HFFc6 (cell line): ENCODE results near the gene VPS50. TPM values are rescaled to one million over a fixed set of nuclear protein-coding genes. Genes with fewer than 3 reads are reported as not detected.
A peak's percentile ranks its signal among the peaks of the same experiment; 100 is the strongest.

Experiments
- DNase-seq: peaks from one replicate; pipeline ENCODE4 v3.0.0-alpha.2; 2018
- H3K27ac Mint-ChIP-seq: 2 replicates; pipeline ENCODE4 v1.8.0; 2020; ENCODE audit warnings: mild to moderate bottlenecking, mixed read lengths
- H3K27me3 Mint-ChIP-seq: 2 replicates; pipeline ENCODE4 v1.8.0; 2021; ENCODE audit warnings: mild to moderate bottlenecking, moderate library complexity, mixed read lengths; ENCODE audit not compliant: insufficient read depth
- H3K36me3 Mint-ChIP-seq: 2 replicates; pipeline ENCODE4 v1.8.0; 2021; ENCODE audit warnings: low read depth, mixed read lengths
- H3K4me1 Mint-ChIP-seq: 2 replicates; pipeline ENCODE4 v1.8.0; 2020; ENCODE audit warnings: low read depth, mixed read lengths
- H3K4me3 Mint-ChIP-seq: 2 replicates; pipeline ENCODE4 v1.8.0; 2020; ENCODE audit warnings: mild to moderate bottlenecking, moderate library complexity, mixed read lengths
- H3K9me3 Mint-ChIP-seq: 2 replicates; pipeline ENCODE4 v1.8.0; 2020; ENCODE audit warnings: mild to moderate bottlenecking, mixed read lengths
- CTCF ChIP-seq: fragments of 200-600 bp; sonication (generic); IDR thresholded peaks from 2 replicates; pipeline ENCODE4 v1.5.0; 2021; ENCODE audit warnings: antibody characterized with exemption, mild to moderate bottlenecking
- total RNA-seq, 6 experiments: library from RNA; stranded (reverse); fragmentation: NEBNext Ultra II Directional; extraction: Animal tissue kit (Norgen Biotek cat#: 25700); gene quantifications; 2 replicates in 1 of 6; 3 replicates in 5 of 6; pipeline ENCODE4 v1.2.3, GENCODE V29; 2021

The VPS50 gene
- total RNA-seq, 6 experiments from 2014 or later, result 17.0 to 20.3 (median 19.1) TPM

- Mint-ChIP-seq H3K9me3 (no peaks in the 10 kb centered on the region), H3K4me3 (no peak overlapping the region), H3K36me3 (no peaks in the 10 kb centered on the region), H3K27ac (no peak overlapping the region), H3K4me1 (peaks cover 1% of the 10 kb centered on the region; the same call in 1 of the 2 replicates), H3K27me3 (no peaks in the 10 kb centered on the region)
- TF ChIP-seq CTCF, result no peak
- no peak for DNase-seq
Measured at GRCh38 chr7:93239824-93240223, 7.7 kb downstream of the VPS50 start.

GRCh38 chr7:93242106-93242505, 9.9 kb downstream of the VPS50 start:
- no peak overlapping the region for H3K27ac Mint-ChIP-seq
- H3K27me3 Mint-ChIP-seq, result no peaks in the 10 kb centered on the region
- H3K4me1 Mint-ChIP-seq, result peaks cover 22% of the 10 kb centered on the region
- no peaks in the 10 kb centered on the region for H3K9me3 Mint-ChIP-seq
- DNase-seq, result no peak
- no peak overlapping the region for H3K4me3 Mint-ChIP-seq
- no peaks in the 10 kb centered on the region for H3K36me3 Mint-ChIP-seq
- TF ChIP-seq CTCF, result no peak

GRCh38 chr7:93245525-93246432, 13.6 kb downstream of the VPS50 start:
- no peaks in the 10 kb centered on the region for H3K36me3 Mint-ChIP-seq
- no peak overlapping the region for H3K27ac Mint-ChIP-seq
- no peaks in the 10 kb centered on the region for H3K9me3 Mint-ChIP-seq
- peak overlapping the region; percentile 52; the same call in 1 of the 2 replicates for H3K4me3 Mint-ChIP-seq
- H3K27me3 Mint-ChIP-seq, result no peaks in the 10 kb centered on the region
- peaks cover 27% of the 10 kb centered on the region for H3K4me1 Mint-ChIP-seq
- peak; percentile 46 for DNase-seq
- TF ChIP-seq CTCF, result peak; percentile 89

GRCh38 chr7:93249491-93250148, 17.5 kb downstream of the VPS50 start:
- no peak for TF ChIP-seq CTCF
- no peak overlapping the region for H3K27ac Mint-ChIP-seq
- no peaks in the 10 kb centered on the region for H3K9me3 Mint-ChIP-seq
- H3K4me3 Mint-ChIP-seq, result no peak overlapping the region
- H3K4me1 Mint-ChIP-seq, result peaks cover 27% of the 10 kb centered on the region
- H3K27me3 Mint-ChIP-seq, result no peaks in the 10 kb centered on the region; the same call in 1 of the 2 replicates
- DNase-seq, result no peak
- no peaks in the 10 kb centered on the region for H3K36me3 Mint-ChIP-seq

- Mint-ChIP-seq H3K4me1 (no peaks in the 10 kb centered on the region), H3K9me3 (no peaks in the 10 kb centered on the region), H3K27ac (no peak overlapping the region), H3K36me3 (no peaks in the 10 kb centered on the region), H3K27me3 (no peaks in the 10 kb centered on the region; the same call in 1 of the 2 replicates), H3K4me3 (no peak overlapping the region)
- no peak for TF ChIP-seq CTCF
- no peak for DNase-seq
Measured at GRCh38 chr7:93258661-93259060, 26.5 kb downstream of the VPS50 start.
